Mesothelial cell of epicardium (in vitro differentiated cells): Measurements from ENCODE around the gene TOGARAM2. TPM values are rescaled to one million over a fixed set of nuclear protein-coding genes. Genes with fewer than 3 reads are reported as not detected.
"Not testable (repeated sequence)": the region's sequence is repeated elsewhere in the genome, so short reads cannot be mapped to it uniquely, and the experiment has no call there.

Experiments used
- DNase-seq, 2 experiments: peaks; one replicate each; pipeline ENCODE4 v3.0.0; 2021; ENCODE audit warnings: low spot score in 2 of 2; ENCODE audit not compliant: unreplicated experiment in 2 of 2
- H3K27ac Mint-ChIP-seq: 2 replicates; pipeline ENCODE4 v1.8.0; 2021; ENCODE audit warnings: mixed read lengths
- H3K27me3 Mint-ChIP-seq: 2 replicates; pipeline ENCODE4 v1.8.0; 2021; ENCODE audit warnings: low read depth, mixed read lengths
- H3K36me3 Mint-ChIP-seq: 2 replicates; pipeline ENCODE4 v1.8.0; 2021; ENCODE audit warnings: mixed read lengths
- H3K4me1 Mint-ChIP-seq: 2 replicates; pipeline ENCODE4 v1.8.0; 2021; ENCODE audit warnings: mixed read lengths
- H3K4me3 Mint-ChIP-seq: 2 replicates; pipeline ENCODE4 v1.8.0; 2021; ENCODE audit warnings: mild to moderate bottlenecking, moderate library complexity, mixed read lengths
- H3K9me3 Mint-ChIP-seq: 2 replicates; pipeline ENCODE4 v1.8.0; 2021; ENCODE audit warnings: mixed read lengths
- total RNA-seq: library from RNA; stranded (reverse); gene quantifications from 3 replicates; pipeline ENCODE4 v1.2.1, GENCODE V29; 2021
- TF ChIP-seq, protein P1 (sequence below): fragments of 200-600 bp; sonication (generic); IDR thresholded peaks from one replicate; pipeline ENCODE4 v1.5.0; 2021; ENCODE audit warnings: antibody characterized with exemption; ENCODE audit not compliant: unreplicated experiment

The TOGARAM2 gene
- total RNA-seq, 1 donor from 2014 or later, result 0.40 TPM

GRCh38 chr2:28977176-28977875 lies 3.8 kb upstream of the TOGARAM2 start:
- peaks cover 3% of the 10 kb centered on the region for H3K9me3 Mint-ChIP-seq
- TF ChIP-seq, protein P1, sequence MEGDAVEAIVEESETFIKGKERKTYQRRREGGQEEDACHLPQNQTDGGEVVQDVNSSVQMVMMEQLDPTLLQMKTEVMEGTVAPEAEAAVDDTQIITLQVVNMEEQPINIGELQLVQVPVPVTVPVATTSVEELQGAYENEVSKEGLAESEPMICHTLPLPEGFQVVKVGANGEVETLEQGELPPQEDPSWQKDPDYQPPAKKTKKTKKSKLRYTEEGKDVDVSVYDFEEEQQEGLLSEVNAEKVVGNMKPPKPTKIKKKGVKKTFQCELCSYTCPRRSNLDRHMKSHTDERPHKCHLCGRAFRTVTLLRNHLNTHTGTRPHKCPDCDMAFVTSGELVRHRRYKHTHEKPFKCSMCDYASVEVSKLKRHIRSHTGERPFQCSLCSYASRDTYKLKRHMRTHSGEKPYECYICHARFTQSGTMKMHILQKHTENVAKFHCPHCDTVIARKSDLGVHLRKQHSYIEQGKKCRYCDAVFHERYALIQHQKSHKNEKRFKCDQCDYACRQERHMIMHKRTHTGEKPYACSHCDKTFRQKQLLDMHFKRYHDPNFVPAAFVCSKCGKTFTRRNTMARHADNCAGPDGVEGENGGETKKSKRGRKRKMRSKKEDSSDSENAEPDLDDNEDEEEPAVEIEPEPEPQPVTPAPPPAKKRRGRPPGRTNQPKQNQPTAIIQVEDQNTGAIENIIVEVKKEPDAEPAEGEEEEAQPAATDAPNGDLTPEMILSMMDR, result no peak
- peaks cover 7% of the 10 kb centered on the region for H3K4me1 Mint-ChIP-seq
- DNase-seq, result no peak
- no peak overlapping the region for H3K4me3 Mint-ChIP-seq
- no peak overlapping the region for H3K27ac Mint-ChIP-seq
- H3K36me3 Mint-ChIP-seq, result no peaks in the 10 kb centered on the region
- H3K27me3 Mint-ChIP-seq, result peaks cover 1% of the 10 kb centered on the region

GRCh38 chr2:28978001-28978400 lies 3.1 kb upstream of the TOGARAM2 start:
- H3K27ac Mint-ChIP-seq, H3K27me3 Mint-ChIP-seq, H3K9me3 Mint-ChIP-seq, DNase-seq, H3K36me3 Mint-ChIP-seq, H3K4me3 Mint-ChIP-seq, H3K4me1 Mint-ChIP-seq: not testable (repeated sequence)

- H3K4me3 Mint-ChIP-seq, result no peak overlapping the region
- H3K36me3 Mint-ChIP-seq, result no peaks in the 10 kb centered on the region
- DNase-seq, result no peak
- peaks cover 3% of the 10 kb centered on the region for H3K9me3 Mint-ChIP-seq
- peaks cover 9% of the 10 kb centered on the region for H3K4me1 Mint-ChIP-seq
- peaks cover 1% of the 10 kb centered on the region for H3K27me3 Mint-ChIP-seq
- no peak overlapping the region for H3K27ac Mint-ChIP-seq
- TF ChIP-seq, protein P1, result no peak
Measured at GRCh38 chr2:28978606-28979005, 2.5 kb upstream of the TOGARAM2 start.

DNA sequence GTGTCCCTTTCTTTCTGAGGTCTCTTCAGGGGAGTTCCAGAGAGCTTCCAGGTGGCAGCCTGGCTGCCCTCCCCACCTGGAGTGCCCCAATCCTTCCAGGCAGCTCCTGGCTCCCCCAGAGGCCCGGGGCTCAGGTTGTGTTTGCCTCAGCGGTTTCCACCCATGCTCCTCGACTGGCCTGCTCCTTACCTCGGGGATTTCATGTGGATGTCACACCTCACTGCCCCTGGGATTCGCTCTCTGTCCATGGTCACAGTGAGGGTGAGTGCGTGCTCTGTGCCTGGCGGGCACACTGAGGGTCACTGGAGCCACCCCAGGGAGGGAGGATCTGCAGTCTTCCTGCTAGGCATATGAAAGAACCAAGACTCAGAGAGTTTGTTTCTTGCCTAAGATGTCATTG lies 2.1 kb upstream of the TOGARAM2 start:
- H3K9me3 Mint-ChIP-seq, result no peaks in the 10 kb centered on the region
- peaks cover 9% of the 10 kb centered on the region for H3K4me1 Mint-ChIP-seq
- no peak overlapping the region for H3K4me3 Mint-ChIP-seq
- no peaks in the 10 kb centered on the region for H3K36me3 Mint-ChIP-seq
- TF ChIP-seq, protein P1, result no peak
- no peak overlapping the region for H3K27ac Mint-ChIP-seq
- H3K27me3 Mint-ChIP-seq, result no peaks in the 10 kb centered on the region
- DNase-seq, result no peak

- TF ChIP-seq, protein P1, result no peak
- Mint-ChIP-seq H3K36me3 (no peaks in the 10 kb centered on the region), H3K4me3 (no peak overlapping the region), H3K27me3 (no peaks in the 10 kb centered on the region), H3K27ac (no peak overlapping the region), H3K9me3 (no peaks in the 10 kb centered on the region), H3K4me1 (peaks cover 9% of the 10 kb centered on the region)
- no peak for DNase-seq
Measured at GRCh38 chr2:28979576-28980366, 1.3 kb upstream of the TOGARAM2 start.

- Mint-ChIP-seq H3K27me3 (no peaks in the 10 kb centered on the region), H3K4me1 (peaks cover 9% of the 10 kb centered on the region), H3K27ac (no peak overlapping the region), H3K36me3 (no peaks in the 10 kb centered on the region), H3K4me3 (no peak overlapping the region), H3K9me3 (no peaks in the 10 kb centered on the region)
- DNase-seq, result no peak
- TF ChIP-seq, protein P1, result no peak
Measured at GRCh38 chr2:28980368-28981015, 606 bp upstream of the TOGARAM2 start.
